Measurements from ENCODE around the gene CHRNB2. TPM values are rescaled to one million over a fixed set of nuclear protein-coding genes. Genes with fewer than 3 reads are reported as not detected.

The CHRNB2 gene
- total and polyA plus RNA-seq, 8 donors, result under 0.01 to 0.38 (median 0.25) TPM; not detected in 4

DNA sequence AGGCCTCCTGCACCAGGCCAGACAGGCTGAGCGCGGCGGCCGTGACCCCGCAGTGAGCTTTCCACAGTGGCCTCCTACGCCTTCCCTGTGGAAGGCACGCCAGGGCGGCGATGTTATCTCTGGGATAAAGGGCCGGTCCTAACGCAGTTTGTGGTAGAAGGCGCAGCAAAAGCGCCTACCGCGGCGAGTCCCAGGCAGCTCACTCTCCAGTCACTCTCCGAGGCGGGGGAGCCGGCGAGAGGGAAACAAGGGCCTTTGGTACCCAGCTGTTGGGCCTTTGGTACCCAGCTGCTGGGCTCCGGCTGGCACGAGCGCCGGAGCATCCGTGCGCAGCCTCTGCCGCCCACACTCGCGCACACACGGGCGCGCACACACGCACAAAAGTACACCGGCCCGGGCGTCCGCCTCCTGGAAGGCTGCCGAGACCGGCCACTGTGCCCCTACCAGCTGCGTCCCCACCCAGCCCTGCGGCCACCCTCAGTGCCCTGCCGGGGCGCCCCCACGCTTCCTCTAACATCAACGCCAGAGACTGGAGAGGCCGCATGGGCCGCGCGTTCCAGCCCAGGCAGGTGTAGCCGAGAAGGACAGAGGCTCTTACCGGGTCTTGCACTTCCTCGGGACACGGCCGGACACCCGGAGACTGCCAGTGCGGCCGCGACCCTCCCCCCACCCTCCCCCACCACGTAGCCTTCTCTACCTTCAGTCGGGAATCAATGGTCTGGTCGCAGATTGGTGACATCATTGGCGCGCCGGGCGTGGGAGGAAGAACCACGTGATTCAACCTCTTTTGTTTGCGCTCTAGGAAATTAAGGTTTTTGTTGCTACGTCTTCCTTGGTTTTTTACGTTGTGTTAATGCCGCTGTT lies 59.9 kb downstream of the CHRNB2 start:
- Histone ChIP-seq H3K4me3 (peak overlapping the region; percentile 84 to 98 (median 92)), H3K9me3 (peaks cover 0 to 4% (median 0%) of the 10 kb centered on the region in 4 donors), H3K4me1 (peaks cover 7 to 43% (median 24%) of the 10 kb centered on the region in 4 donors), H3K27ac (peak overlapping the region; percentile 74 to 98 (median 92)), H3K36me3 (peaks cover 0 to 3% (median 0%) of the 10 kb centered on the region in 4 donors), H3K27me3 (no peaks in the 10 kb centered on the region)
- DNase-seq, result peak; percentile 92 to 97
- TF ChIP-seq, protein P1, sequence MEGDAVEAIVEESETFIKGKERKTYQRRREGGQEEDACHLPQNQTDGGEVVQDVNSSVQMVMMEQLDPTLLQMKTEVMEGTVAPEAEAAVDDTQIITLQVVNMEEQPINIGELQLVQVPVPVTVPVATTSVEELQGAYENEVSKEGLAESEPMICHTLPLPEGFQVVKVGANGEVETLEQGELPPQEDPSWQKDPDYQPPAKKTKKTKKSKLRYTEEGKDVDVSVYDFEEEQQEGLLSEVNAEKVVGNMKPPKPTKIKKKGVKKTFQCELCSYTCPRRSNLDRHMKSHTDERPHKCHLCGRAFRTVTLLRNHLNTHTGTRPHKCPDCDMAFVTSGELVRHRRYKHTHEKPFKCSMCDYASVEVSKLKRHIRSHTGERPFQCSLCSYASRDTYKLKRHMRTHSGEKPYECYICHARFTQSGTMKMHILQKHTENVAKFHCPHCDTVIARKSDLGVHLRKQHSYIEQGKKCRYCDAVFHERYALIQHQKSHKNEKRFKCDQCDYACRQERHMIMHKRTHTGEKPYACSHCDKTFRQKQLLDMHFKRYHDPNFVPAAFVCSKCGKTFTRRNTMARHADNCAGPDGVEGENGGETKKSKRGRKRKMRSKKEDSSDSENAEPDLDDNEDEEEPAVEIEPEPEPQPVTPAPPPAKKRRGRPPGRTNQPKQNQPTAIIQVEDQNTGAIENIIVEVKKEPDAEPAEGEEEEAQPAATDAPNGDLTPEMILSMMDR (IDR thresholded peaks at IDR 0.05), result peak in 1 of 7 experiments; percentile 15
- TF ChIP-seq POLR2AphosphoS5 (IDR thresholded peaks at IDR 0.05) (peak; percentile 28 to 91 (median 58)), POLR2A (IDR thresholded peaks at IDR 0.05) (no peak), EP300 (IDR thresholded peaks at IDR 0.05) (no peak)
- intact Hi-C loops (cut with DNase I; ENCODE audit: low total_unique reads), result no loop called here
- WGBS, 5 donors, result 0 to 1% (median 1%) methylated on average over 34 to 70 of the region's 70 CpGs

DNA sequence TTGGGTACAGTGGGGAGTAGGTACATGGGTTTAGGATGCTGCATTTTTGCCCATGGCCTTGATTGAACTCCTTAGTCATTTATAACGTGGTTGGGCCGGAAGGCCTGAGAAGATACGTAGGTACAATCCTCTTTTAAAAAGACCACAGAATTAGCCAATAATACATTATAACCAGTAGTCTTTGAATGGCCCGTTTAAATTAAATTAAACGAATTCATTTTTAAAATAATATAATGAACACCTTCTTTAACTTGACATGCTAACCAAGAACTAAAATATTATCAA lies 60.5 kb downstream of the CHRNB2 start:
- intact Hi-C loops (cut with DNase I; ENCODE audit: low total_unique reads), result no loop called here
- H3K4me1 ChIP-seq, result peaks cover 7 to 38% (median 21%) of the 10 kb centered on the region in 4 donors
- no peak for DNase-seq
- TF ChIP-seq, protein P1 (IDR thresholded peaks at IDR 0.05), result no peak
- TF ChIP-seq EP300 (IDR thresholded peaks at IDR 0.05) (no peak), POLR2A (IDR thresholded peaks at IDR 0.05) (no peak), POLR2AphosphoS5 (IDR thresholded peaks at IDR 0.05) (no peak)
- WGBS, 5 donors, result 2 to 13% (median 9%) methylated on average over 5 of the region's 5 CpGs
- H3K9me3 ChIP-seq, result peaks cover 0 to 4% (median 0%) of the 10 kb centered on the region in 4 donors
- peak overlapping the region; percentile 84 to 98 (median 92) for H3K4me3 ChIP-seq
- H3K27ac ChIP-seq, result peak overlapping the region; percentile 44 to 98 (median 92)
- H3K36me3 ChIP-seq, result peaks cover 0 to 3% (median 0%) of the 10 kb centered on the region in 4 donors
- peaks cover 0 to 4% (median 0%) of the 10 kb centered on the region in 3 donors for H3K27me3 ChIP-seq

DNA sequence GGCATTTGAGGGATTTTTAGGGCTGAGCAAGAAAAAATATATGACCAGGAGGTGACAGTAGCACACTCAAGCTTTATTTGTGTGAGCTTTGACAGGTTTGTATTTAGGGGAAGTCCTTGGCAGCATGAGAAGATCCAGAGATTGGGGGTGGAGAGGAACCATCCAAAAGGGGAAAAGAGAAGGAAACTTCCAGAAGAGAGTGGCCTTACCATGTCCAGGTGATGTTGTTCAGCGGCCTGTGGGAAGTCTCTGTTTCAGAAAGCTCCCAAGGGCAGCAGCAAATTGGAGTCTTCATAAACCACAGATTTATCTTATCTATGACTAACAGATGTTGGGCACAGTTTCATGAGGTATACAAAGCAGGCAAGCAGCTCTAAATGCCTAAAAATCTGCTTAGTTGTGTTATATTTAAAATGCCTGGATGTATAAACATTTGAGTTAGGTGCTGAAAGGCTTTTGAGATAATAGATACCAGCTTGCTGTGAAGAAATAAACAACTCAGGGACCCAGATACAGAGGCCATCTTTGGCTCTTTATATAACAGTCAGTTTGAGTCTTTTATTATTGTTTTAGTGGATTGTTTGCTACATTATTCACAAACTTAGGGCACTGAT lies 61.6 kb downstream of the CHRNB2 start:
- H3K4me3 ChIP-seq, result no peak overlapping the region
- 73 to 96% (median 85%) methylated on average over 1 of the region's 1 CpG for WGBS, 5 donors
- no peak for DNase-seq
- peaks cover 0 to 5% (median 0%) of the 10 kb centered on the region in 3 donors for H3K27me3 ChIP-seq
- peaks cover 7 to 31% (median 21%) of the 10 kb centered on the region in 4 donors for H3K4me1 ChIP-seq
- H3K9me3 ChIP-seq, result peaks cover 0 to 4% (median 0%) of the 10 kb centered on the region in 4 donors
- no peak overlapping the region for H3K27ac ChIP-seq
- H3K36me3 ChIP-seq, result peaks cover 0 to 3% (median 0%) of the 10 kb centered on the region in 4 donors
- TF ChIP-seq, protein P1 (IDR thresholded peaks at IDR 0.05), result no peak
- no peak for TF ChIP-seq POLR2AphosphoS5 (IDR thresholded peaks at IDR 0.05)
- no peak for TF ChIP-seq POLR2A (IDR thresholded peaks at IDR 0.05)
- no peak for TF ChIP-seq EP300 (IDR thresholded peaks at IDR 0.05)
- intact Hi-C loops (cut with DNase I; ENCODE audit: low total_unique reads), result no loop called here

Other genes starting within 250 kb of the CHRNB2 start
- not detected for gene AQP10, start 246.7 kb upstream of the CHRNB2 start, total RNA-seq
- gene AQP10, start 246.7 kb upstream of the CHRNB2 start, polyA plus RNA-seq, result not detected
- gene ATP8B2, start 242.3 kb upstream of the CHRNB2 start, total RNA-seq, result 10 to 100 TPM; 37.4 to 64.2 (median 46.9) TPM
- gene ATP8B2, start 242.3 kb upstream of the CHRNB2 start, polyA plus RNA-seq, result 1 to 10 TPM; 5.4 to 6.3 (median 5.5) TPM
- gene IL6R, start 162.4 kb upstream of the CHRNB2 start, total RNA-seq, result 10 to 100 TPM; 12.7 to 73.9 (median 37.4) TPM
- gene IL6R, start 162.4 kb upstream of the CHRNB2 start, polyA plus RNA-seq, result 1 to 10 TPM; 1.9 to 4.1 (median 4.0) TPM
- gene TDRD10, start 65.6 kb upstream of the CHRNB2 start, total RNA-seq, result 1 to 10 TPM in 2 of 5 donors, under 1 TPM in 1, not detected in 2; 0.18 to 1.7 (median 1.0) TPM
- 1 to 10 TPM in 2 of 3 donors, under 1 TPM in 1; 0.81 to 4.1 (median 2.4) TPM for gene TDRD10, start 65.6 kb upstream of the CHRNB2 start, polyA plus RNA-seq
- gene SHE, start 65.4 kb upstream of the CHRNB2 start, total RNA-seq, result 10 to 100 TPM in 2 of 5 donors, 1 to 10 TPM in 2, under 1 TPM in 1; 0.87 to 13.8 (median 4.9) TPM
- gene SHE, start 65.4 kb upstream of the CHRNB2 start, polyA plus RNA-seq, result 1 to 10 TPM; 2.9 to 5.2 (median 4.0) TPM
- 100 to 1,000 TPM in 1 of 5 donors, 10 to 100 TPM in 4; 20.4 to 137 (median 24.2) TPM for gene UBE2Q1, start 9.1 kb upstream of the CHRNB2 start, total RNA-seq
- gene UBE2Q1, start 9.1 kb upstream of the CHRNB2 start, polyA plus RNA-seq, result 10 to 100 TPM; 25.0 to 32.8 (median 31.9) TPM
- 100 to 1,000 TPM in 3 of 5 donors, 10 to 100 TPM in 2; 35.6 to 173 (median 110) TPM for gene ADAR, start 40.4 kb downstream of the CHRNB2 start, total RNA-seq
- gene ADAR, start 40.4 kb downstream of the CHRNB2 start, polyA plus RNA-seq, result 10 to 100 TPM; 23.6 to 31.3 (median 26.8) TPM

Measured in stomach (tissue), 9 donors.